ENCODE measurements around the gene TCF15. TPM values are rescaled to one million over a fixed set of nuclear protein-coding genes. Genes with fewer than 3 reads are reported as not detected.
A peak's percentile ranks its signal among the peaks of the same experiment; 100 is the strongest.

TCF15 gene
- total RNA-seq = 7.0 TPM
- long read RNA-seq = 0 reads

- no peak for DNase-seq (ENCODE audit: low spot score)
These were observed at the start of gene TCF15 for GRCh38 chr20:610130-611046. Gene TCF15 (minus strand): TSS chr20:610309. CDS start chr20:610237, 72 bp downstream.

GRCh38 chr20:658731-659291 lies 48.7 kb upstream of the TCF15 start:
- no peak for DNase-seq (ENCODE audit: low spot score)

- DNase-seq (ENCODE audit: low spot score) = no peak
These were observed 48.1 kb upstream of the TCF15 start for GRCh38 chr20:658202-658601.

- DNase-seq (ENCODE audit: low spot score) = no peak
These were observed 45.9 kb upstream of the TCF15 start for GRCh38 chr20:655726-656624.

- no peak for DNase-seq (ENCODE audit: low spot score)
These were observed 44.3 kb upstream of the TCF15 start for GRCh38 chr20:654417-654750.

- DNase-seq (ENCODE audit: low spot score) = no peak
These were observed 43.7 kb upstream of the TCF15 start for GRCh38 chr20:653590-654416.

- peak; percentile 97 for DNase-seq (ENCODE audit: low spot score)
These were observed 43.0 kb upstream of the TCF15 start, which contains the start of gene SRXN1 for GRCh38 chr20:653110-653589. Gene SRXN1 (minus strand): TSS chr20:653200. CDS start chr20:653185, 15 bp downstream.

- no peak for DNase-seq (ENCODE audit: low spot score)
These were observed 42.6 kb upstream of the TCF15 start for GRCh38 chr20:652615-653109.

- no peak for DNase-seq (ENCODE audit: low spot score)
These were observed 41.9 kb upstream of the TCF15 start for GRCh38 chr20:651713-652614.

GRCh38 chr20:650954-651353 lies 40.8 kb upstream of the TCF15 start:
- no peak for DNase-seq (ENCODE audit: low spot score)

- no peak for DNase-seq (ENCODE audit: low spot score)
These were observed 40.2 kb upstream of the TCF15 start for GRCh38 chr20:650281-650680.

GRCh38 chr20:647479-648019 lies 37.4 kb upstream of the TCF15 start:
- no peak for DNase-seq (ENCODE audit: low spot score)

- DNase-seq (ENCODE audit: low spot score) = no peak
These were observed 36.7 kb upstream of the TCF15 start for GRCh38 chr20:646868-647233.

GRCh38 chr20:646107-646867 lies 36.2 kb upstream of the TCF15 start:
- no peak for DNase-seq (ENCODE audit: low spot score)

GRCh38 chr20:645318-646106 lies 35.4 kb upstream of the TCF15 start:
- no peak for DNase-seq (ENCODE audit: low spot score)

- DNase-seq (ENCODE audit: low spot score) = no peak
These were observed 34.7 kb upstream of the TCF15 start for GRCh38 chr20:644692-645317.

All from mesenteric fat pad (tissue), 1 donor.